ENCODE data around the gene CYB561D2.

GRCh38 chr3:50303013-50303815 is 47.4 kb upstream of the CYB561D2 start, which contains the start of gene HYAL1:
- TF ChIP-seq, protein P1, sequence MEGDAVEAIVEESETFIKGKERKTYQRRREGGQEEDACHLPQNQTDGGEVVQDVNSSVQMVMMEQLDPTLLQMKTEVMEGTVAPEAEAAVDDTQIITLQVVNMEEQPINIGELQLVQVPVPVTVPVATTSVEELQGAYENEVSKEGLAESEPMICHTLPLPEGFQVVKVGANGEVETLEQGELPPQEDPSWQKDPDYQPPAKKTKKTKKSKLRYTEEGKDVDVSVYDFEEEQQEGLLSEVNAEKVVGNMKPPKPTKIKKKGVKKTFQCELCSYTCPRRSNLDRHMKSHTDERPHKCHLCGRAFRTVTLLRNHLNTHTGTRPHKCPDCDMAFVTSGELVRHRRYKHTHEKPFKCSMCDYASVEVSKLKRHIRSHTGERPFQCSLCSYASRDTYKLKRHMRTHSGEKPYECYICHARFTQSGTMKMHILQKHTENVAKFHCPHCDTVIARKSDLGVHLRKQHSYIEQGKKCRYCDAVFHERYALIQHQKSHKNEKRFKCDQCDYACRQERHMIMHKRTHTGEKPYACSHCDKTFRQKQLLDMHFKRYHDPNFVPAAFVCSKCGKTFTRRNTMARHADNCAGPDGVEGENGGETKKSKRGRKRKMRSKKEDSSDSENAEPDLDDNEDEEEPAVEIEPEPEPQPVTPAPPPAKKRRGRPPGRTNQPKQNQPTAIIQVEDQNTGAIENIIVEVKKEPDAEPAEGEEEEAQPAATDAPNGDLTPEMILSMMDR (IDR thresholded peaks at IDR 0.05) = peak in 4 of 6 experiments; percentile 15 to 52 (median 46)
- peak in 2 of 4 donors; percentile 59 to 81 for TF ChIP-seq POLR2A (IDR thresholded peaks at IDR 0.05)

Data from upper lobe of left lung (tissue), 4 donors.